HG03103 (cell line): Measurements from ENCODE around the gene CTRB2.
"Not testable (repeated sequence)": the region's sequence is repeated elsewhere in the genome, so short reads cannot be mapped to it uniquely, and the experiment has no call there.

Source experiments
- ATAC-seq: cut with Tn5 transposase; IDR thresholded peaks from one replicate; pipeline ENCODE4 v1.9.1; 2021; ENCODE audit warnings: low read depth; ENCODE audit not compliant: unreplicated experiment

CTRB2 gene

DNA sequence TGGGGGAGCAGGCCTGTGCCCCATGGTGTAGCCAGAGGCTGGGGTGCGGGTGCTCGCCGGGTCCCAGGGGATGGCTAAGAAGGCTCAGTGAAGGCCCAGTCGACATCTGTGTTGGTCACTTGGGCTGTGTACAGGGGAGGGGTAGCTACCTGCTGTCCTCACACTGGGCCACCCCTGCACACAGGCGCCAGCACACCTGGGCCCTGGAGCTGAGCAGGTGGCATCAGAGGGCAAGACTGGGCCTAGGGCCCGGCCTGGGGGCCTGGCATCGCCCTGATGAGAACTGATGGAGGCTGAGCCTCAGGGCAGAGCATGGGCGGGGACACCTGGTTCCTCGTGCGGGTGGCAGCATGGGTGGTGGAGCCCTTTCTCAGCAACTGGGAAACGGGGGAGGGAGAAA, 870 bp upstream of the CTRB2 start:
- ATAC-seq, result no peak

DNA sequence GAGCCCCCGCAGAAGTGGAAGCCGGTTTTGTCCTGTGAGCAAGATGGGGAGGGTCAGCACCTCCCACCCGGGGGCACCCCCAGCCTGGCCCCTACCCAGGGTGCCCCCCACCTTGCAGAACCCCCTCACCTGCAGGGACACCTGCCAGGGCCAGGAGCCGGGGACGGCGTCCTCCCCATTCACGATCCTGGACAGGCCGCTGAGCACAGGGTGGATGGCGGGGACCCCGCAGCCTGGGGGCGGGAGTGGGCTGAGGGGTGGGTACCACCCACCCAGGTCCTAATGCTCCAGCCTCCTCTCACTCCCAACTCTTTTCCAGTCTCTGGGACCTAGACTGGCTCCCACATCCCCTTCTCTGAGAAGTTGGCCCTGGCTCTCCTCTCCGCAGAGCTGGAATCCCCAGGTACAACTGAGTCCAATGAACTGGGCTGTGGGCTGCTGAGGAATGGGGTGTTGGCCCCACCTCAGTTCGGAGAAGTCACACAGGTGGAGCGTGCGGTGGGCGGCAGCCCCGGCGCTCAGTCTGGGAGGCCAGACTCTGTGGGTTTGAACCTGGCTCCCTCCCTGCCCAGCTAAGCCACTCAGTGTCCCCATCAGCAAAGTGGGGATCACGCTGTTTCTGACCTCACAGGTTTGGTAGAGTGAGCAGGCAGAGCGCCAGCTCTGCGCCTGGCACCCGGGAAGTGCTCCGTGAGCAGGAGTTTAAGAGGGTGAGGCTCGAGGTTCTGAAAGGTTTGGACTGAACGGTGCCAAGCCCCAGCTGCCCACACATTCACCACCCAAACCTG, 806 bp downstream of the CTRB2 start:
- not testable (repeated sequence) for ATAC-seq

DNA sequence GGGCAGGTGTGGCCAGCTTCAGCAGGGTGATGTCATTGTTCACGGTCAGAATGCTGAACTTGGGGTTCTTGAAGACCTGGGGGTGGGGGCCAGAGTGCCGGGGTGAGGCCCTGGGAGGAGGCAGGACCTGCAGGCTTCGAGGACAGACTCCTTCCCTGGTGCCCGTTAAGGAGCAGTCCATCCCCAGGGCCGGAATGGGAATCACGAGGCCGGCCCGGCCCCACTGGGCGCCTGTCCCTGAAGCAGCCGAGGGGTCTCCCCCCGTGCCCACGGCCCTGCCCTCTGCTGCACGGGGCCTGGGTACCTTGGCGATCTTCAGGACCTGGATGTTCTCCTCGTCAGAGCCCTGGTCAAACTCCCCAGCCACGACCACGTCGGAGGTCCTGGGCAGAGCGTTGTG, 1.5 kb downstream of the CTRB2 start:
- ATAC-seq, result not testable (repeated sequence)

DNA sequence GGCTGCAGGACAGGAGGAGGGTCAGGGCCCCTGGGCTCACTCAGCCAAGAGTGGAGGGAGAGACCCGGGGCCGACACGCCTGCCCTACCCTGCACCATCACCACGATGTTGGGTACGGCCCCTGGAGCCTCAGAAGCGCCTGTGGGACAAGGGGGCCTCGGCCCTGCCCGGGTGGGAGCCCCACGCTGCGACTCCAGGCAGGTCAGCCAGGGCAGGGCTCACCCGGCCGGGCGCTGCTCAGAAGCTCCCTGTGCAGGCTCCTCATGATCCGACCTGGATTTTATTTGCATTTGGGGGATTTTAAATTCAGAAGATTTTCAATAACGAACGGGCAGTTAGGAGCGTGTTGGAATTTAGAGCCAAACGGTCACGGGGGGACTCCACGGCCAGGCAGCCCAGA, 2.1 kb downstream of the CTRB2 start:
- ATAC-seq, result not testable (repeated sequence)

DNA sequence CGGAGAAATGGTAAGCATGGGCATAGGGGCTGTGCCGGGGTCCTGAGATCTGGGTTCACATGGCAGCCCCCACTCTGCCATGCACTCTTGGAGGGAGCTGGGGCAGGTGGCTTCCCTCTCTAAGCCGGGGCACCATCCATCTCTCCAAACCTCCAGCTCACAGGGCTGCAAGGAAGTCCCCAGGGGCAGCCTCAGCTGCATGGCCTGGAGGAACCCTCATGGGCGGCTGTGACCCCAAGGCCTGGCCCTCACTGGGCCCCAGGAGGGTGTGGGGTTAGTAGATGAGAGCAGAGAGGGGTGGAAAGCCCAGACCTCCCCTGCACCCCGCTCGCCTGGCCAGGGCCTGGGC, 2.6 kb downstream of the CTRB2 start:
- ATAC-seq, result no peak

DNA sequence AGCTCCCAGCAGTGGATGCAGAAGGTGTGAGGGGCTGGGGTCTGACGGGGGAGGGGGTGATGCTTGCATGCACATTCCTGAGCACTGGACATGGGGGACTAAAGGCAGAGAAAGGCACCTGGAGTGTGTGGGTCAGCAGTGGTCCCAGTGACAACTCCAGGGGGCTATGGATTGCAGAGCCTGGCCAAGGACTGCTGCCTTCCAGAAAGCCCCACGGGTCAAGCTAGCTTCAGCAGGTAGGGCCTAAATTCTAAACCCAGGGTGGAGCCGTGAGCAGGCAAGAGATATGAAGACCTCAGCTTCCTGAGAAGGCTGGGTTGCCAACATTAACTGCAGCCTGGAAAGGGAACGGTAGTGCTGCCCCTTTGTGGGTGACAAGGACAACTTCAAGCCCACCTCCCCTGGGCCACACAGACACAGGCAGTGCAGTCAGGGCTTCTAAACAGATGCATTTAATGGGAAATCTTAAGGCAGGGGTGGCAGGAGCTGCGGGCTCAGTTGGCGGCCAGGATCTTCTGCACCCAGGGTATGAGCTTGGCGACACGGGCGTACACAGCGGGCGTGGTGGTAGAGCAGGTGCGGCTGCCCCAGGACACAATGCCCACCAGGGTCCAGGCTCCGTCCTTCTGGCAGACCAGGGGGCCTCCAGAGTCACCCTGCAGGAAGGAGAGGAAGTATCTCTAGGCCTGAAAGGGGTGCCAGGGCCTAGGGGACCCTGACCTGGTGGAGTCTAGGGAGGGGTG, 3.1 kb downstream of the CTRB2 start:
- no peak for ATAC-seq

DNA sequence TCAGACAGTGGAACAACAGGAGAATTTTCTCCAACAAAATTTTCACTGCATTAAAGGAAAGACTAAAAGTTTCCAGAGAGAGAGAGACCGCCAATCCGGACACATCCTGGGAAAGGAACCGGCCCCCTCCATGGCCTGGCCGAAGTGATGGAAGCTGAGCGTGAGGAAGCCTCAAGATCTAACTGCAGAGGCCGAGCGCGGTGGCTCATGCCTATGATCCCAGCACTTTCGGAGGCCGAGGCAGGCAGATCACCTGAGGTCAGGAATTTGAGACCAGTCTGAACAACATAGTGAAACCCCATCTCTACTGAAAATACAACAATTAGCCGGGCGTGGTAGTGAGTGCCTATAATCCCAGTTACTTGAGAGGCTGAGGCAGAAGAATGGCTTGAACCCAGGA, 3.9 kb downstream of the CTRB2 start:
- ATAC-seq, result no peak

DNA sequence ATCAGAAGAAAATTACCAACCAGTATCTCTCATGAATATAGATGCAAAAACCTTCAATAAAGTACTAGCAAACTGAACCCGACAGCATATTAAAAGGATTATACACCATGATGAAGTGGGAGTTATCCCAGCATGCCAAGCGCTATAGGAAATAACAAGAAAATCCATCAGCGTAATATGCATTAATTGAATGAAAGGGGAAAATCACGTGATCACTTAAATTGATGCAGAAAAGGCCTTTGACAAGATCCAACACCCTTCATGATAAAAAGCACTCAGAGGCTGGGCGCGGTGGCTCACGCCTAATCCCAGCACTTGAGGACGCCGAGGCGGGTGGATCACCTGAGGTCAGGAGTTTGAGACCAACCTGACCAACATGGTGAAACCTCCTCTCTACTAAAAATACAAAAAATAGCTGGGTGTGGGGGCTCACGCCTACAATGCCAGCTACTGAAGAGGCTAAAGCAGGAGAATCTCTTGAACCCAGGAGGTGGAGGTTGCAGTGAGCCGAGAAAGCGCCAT, 4.8 kb downstream of the CTRB2 start:
- no peak for ATAC-seq

DNA sequence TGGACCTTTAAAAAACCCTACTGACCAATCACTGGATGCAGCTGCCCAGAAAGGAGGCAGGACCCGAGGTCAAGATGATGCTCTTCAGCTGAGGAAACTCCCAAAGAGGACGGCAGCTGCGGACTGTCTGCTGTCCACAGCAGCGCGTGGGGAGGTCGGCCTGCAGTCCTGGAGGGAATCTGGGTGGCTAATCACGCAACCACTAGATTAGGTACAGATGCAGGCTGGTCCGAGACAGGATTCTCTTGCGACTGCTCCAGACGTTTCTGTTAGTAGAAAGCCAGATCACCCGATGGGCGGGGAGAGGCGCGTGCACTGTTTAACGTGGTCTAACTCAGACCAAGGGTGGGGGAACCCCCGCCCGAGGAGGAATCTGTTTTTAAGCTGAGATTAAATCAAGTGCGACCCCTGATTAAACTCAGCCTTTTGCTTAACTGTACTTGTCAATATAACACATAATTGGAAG, 8.8 kb downstream of the CTRB2 start:
- no peak for ATAC-seq

DNA sequence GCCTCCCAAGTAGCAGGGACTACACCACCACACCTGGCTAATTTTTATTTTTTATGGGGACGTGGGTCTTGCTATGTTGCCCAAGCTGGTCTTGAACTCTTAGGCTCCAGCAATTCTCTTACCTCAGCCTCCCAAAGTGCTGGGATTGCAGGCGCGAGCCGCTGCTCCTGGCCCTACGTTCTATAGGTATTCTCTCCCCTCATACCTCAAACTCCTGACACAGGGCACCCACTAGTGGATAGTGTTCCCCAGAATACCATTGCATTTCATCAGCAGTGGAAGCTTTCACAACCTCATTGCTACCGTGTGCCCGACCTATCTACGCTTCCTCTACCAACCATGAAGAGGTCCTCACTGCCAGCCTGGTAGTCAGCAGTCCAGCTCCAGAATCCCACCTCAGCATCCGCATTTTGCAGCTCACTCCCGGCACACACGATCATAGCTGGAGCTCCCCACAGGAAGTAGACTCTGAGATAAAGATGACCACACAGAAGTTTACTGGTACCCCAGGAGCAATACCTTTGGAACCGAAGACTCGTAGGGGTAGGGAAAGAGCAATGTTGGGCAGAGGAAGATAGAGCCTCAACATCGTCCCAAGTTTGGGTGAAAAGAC, 9.3 kb downstream of the CTRB2 start:
- no peak for ATAC-seq

DNA sequence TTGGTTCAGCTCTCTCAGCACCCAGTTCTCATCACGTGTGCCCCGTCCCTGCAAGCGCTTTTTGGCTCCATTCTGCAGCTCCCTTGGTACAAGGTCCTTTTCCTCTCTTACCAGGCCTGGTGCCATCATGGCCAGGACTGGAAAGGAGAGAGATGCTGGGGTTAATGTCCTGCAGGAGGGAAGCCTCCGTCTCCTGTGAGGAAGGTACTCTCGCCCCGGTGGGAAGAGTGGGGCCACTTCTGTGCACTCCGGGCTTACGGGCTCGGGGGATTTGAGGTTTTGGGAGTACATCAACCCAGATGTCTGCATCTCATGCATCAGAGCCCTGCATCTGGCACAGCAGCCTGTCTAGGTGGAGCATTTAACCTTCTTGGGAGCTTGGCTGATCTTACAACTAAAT, 10.1 kb downstream of the CTRB2 start:
- no peak for ATAC-seq

DNA sequence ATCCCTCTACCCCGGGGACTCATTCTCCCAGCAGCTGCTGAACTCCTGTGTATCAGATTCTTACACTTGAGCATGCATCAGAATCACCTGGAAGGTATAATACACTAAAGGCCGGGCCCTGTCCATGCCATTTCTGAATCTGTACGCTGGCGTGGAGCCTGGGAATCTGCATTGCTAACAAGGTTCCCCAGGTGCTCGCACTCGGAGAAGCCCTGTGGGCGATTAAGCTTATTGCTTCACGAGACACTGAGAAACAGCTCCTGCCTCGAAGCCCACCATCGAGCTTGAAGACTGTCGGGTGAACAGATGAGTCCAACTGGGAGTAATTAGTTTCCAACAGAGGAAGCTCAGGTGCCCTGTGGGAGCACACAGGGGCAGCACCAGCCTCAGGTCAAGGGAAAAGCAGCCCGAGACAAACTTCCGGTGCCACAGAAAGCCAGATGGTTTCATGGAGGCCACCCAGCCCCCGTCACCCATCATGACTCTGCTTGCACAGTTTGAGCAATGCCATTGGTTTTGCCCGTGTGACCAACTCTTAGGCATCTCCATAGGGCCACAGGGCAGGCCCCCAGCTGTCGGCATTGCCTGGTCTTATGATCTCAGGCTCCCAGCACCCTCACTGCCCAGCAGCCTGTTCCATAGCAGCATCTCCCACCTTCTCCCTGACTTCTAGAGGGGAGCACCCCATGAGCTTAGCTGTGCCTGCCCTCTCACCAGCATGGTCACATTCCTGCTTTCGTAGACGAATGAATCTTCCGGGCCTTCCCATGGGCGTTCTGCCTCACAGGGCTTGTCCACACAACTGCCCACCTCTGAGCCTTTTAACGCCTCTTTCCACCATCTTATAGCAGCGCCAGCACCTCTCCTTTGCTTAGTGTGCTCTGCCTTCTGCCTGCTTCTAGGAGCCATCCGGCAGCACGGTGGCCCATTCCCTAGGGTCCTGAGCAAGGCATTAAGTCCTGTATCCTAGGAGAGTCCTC, 10.9 kb downstream of the CTRB2 start:
- no peak for ATAC-seq

DNA sequence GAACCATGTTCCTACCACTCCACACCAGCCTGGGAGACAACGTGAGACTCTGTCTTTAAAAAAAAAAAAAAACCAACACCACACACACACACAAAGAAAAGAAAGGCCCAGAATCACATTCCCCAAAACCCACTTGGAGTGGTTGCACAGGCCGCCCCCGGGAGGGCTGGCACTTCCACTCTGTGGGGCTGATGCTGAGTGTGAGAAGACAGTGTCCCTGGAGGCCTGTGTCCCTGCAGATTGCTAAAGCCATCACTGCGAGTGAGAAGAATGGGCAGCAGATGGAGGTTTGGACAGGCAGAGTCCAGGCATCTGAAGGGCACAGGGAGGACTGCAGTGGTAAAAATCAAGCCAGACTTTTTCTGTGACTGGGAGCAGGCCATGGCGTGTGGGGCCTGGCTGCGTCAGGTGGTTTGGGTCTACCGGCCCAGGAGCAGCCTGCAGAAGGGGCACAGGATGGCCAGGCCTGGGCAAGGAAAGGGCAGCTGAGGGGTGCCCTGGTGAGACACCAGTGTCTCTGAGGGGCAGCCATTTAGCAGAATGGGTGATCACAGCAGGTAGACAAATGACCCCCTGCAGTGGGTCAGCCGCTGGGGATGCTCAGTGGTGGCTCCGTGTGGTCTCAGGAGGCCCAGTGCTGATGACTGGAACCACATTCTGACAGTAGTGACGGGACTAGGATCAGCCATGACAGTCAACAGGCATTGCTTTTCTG, 13.1 kb downstream of the CTRB2 start:
- no peak for ATAC-seq

DNA sequence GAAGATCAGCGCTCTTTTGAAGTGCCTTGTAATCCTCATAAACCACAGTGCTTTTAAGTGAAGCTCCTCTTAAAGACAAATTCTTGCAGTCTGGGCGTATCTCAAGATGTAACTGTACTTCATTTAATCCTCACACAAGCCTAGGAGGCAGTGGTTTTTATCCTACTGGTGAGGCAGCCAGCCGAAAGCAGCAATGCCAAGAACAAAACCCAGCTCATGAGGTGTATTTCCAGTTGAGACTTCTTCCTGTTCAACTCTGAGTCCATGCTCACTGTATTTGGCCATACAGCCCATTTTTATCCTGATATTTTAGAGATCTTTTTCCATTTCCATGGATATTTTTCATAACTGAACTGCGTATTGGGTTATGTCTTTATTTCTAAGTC, 13.7 kb downstream of the CTRB2 start:
- no peak for ATAC-seq

DNA sequence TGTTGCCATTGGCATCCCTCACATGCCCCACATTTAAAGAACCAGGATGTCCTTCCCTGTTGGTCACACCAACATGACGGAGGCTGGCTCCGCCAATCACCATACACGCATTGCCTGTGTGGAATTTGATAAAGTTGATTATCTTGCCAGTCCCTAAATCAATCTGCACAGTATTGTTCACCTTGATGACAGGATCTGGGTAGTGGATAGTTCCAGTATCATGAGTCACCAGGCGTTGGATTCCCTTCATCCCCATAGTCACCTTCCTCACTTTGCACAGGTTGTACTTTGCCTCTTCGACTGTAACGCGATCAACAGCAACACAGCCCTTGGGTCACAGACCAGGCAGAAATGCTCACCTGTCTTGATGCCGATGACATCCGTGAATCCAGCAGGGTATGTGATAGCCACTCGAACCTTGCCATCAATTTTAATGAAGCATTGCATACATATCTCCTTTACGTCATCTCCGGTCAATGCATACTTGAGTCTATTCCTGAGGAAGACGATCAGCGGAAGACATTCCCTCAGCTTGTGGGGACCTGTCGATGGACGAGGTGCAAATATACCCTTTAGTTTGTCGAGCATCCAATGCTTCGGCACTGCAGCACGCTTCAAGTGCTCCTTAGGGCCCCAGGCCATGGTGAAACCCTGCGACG, 14.2 kb downstream of the CTRB2 start:
- no peak for ATAC-seq

DNA sequence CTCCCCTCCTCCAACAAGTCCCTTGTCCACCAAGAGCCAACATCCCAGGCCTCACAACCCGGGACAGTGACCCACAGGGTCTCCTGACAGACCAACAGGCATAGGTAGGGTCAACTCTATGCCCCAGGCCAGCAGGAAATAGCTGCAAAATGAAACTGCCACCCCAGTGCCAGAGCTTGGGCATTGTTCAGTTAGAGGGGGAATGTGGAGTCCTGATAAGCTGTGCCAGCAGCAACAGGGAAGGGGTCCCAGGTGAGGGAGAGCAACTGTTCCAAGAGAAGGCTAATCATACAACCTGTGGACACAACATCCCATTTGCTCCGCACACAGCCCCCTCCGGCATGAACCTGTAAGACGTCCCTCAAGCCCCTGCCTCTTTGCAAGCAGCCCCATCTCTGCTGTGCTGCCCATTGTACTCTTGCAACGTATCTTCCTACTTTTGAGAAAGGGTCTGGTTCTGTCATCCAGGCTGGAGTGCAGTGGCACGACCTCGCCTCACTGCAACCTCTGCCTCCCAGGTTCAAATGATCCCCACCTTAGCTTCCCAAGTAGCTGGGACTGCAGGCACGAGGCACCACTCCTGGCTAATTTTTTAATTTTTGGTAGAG, 17.2 kb downstream of the CTRB2 start:
- no peak for ATAC-seq

DNA sequence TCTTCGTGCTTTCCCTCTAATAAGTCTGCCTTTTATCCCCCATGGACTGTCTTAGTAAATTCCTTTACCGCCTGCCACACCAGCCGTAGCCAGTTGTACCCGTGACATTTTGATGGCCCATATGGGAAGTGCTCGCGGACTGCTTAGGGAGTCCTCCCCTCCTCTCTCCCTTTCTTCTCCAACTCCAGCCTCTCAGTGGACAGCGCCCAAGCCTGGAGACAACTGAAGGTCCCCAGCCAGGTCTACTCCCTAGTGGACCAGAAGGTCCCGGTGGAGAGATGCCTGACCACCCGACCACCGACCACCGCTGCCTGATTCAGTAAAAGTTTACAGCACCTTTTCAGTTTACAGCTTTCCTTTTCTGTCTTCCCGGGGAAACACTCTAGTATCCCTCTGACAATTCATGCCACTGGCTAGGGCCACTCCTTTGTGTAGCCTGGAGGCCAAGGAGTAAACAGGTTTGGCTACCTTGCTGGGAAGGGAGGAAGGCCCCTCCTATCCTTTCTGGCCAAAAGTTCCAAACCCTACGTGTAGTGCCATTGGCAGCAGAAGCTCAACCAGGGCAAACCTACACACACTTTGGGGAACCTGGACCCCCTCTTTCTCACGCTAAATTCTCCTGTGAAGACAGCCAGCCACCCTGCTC, 18.0 kb downstream of the CTRB2 start:
- ATAC-seq, result no peak

DNA sequence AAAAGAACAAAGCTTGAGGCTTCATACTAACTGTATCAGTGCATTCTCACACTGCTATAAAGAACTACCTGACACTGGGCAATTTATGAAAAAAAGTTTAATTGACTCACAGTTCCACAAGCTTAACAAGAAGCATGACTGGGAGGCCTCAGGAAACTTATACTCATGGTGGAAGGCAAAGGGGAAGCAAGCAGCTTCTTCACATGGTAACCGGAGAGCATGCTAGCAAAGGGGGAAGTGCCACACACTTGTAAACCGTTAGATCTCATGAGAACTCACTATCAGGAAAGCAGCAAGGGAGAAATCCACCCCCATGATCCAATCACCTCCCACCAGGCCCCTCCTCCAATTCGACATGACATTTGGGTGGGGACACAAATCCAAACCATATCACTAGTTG, 25.3 kb downstream of the CTRB2 start:
- ATAC-seq, result no peak
